A549 (cell line): ENCODE measurements around the gene SARM1. TPM values are rescaled to one million over a fixed set of nuclear protein-coding genes. Genes with fewer than 3 reads are reported as not detected.
A peak's percentile ranks its signal among the peaks of the same experiment; 100 is the strongest.

ENCODE experiments used
- ATAC-seq, 2 experiments: fragments of 200-7000 bp in 1 of 2; fragments of >200 bp in 1 of 2; cut with Nextera tagmentation in 1 of 2; cut with Tn5 transposase in 1 of 2; 3 replicates each; pipeline versions ENCODE4 v1.8.0 to v1.9.1; 2018 to 2020; ENCODE audit warnings: mild to moderate bottlenecking in 1 of 2, moderate library complexity in 1 of 2
- CTCF ChIA-PET: fragments of 300-600 bp; sonication (Branson Sonifier 250); formaldehyde crosslinking; extraction: SDS; loops from one replicate; lab custom pipeline; 2021; ENCODE audit warnings: antibody characterized with exemption, inconsistent platforms; lab: Yijun Ruan, JAX
- POLR2A ChIA-PET: fragments of 350-600 bp; formaldehyde crosslinking; extraction: SDS; loops from one replicate; lab custom pipeline; 2021; ENCODE audit warnings: antibody characterized with exemption, inconsistent platforms; lab: Yijun Ruan, JAX
- DNase-seq, 2 experiments: peaks; one replicate each; pipeline versions ENCODE4 v3.0.0 to v3.0.0-alpha.2; 2011 to 2016; ENCODE audit warnings: low read depth in 1 of 2, low spot score in 1 of 2
- FAIRE-seq: peaks from 2 replicates; lab custom pipeline; 2011; peaks lifted over from hg19 to GRCh38; lab: Jason Lieb, UNC
- H3K27ac ChIP-seq, 2 experiments: fragments of >200 bp; sonication (Bioruptor Twin); formaldehyde crosslinking; 3 replicates each; pipeline ENCODE4 v1.5.1; 2016 to 2017
- H3K4me1 ChIP-seq: fragments of >200 bp; sonication (Bioruptor Twin); formaldehyde crosslinking; 3 replicates; pipeline ENCODE4 v1.6.1; 2016
- H3K4me2 ChIP-seq: fragments of >200 bp; sonication (Bioruptor Twin); formaldehyde crosslinking; 3 replicates; pipeline ENCODE4 v1.6.1; 2016
- H3K4me3 ChIP-seq: fragments of >200 bp; sonication (Bioruptor Twin); formaldehyde crosslinking; 3 replicates; pipeline ENCODE4 v1.5.1; 2016
- H3K9me3 ChIP-seq: fragments of >200 bp; sonication (Bioruptor Twin); formaldehyde crosslinking; 3 replicates; pipeline ENCODE4 v1.6.1; 2016
- FOXS1 ChIP-seq: fragments of 250-450 bp; sonication (Bioruptor Pico); IDR thresholded peaks from 2 replicates; pipeline ENCODE4 v1.5.0; 2020; ENCODE audit warnings: mild to moderate bottlenecking, moderate library complexity
- JUN ChIP-seq, 2 experiments: fragments of >200 bp; sonication (Bioruptor Twin); formaldehyde crosslinking; IDR thresholded peaks; 2 replicates in 1 of 2; 3 replicates in 1 of 2; pipeline ENCODE4 v1.6.1; 2016 to 2017
- KDM1A ChIP-seq: fragments of 200-600 bp; sonication (generic); IDR thresholded peaks from 2 replicates; pipeline ENCODE4 v1.6.1; 2016; ENCODE audit warnings: low read depth, mild to moderate bottlenecking
- MAZ ChIP-seq: fragments of 150-350 bp; IDR thresholded peaks from 2 replicates; pipeline ENCODE4 v1.6.1; 2014; ENCODE audit warnings: antibody characterized with exemption, low read depth, low read length, borderline replicate concordance
- NR3C1 ChIP-seq: fragments of >200 bp; sonication (Bioruptor Twin); formaldehyde crosslinking; IDR thresholded peaks from 3 replicates; pipeline ENCODE4 v1.6.1; 2017
- POLR2AphosphoS2 ChIP-seq: conservative IDR thresholded peaks from 2 replicates; pipeline ENCODE4 v1.6.1; 2012; ENCODE audit warnings: low read length, improper control_type of control experiment, inconsistent platforms
- SMC3 ChIP-seq: fragments of >200 bp; sonication (Bioruptor Twin); formaldehyde crosslinking; IDR thresholded peaks from 3 replicates; pipeline ENCODE4 v1.6.1; 2018; ENCODE audit warnings: inconsistent platforms
- TFCP2L1 ChIP-seq: fragments of 250-450 bp; sonication (Bioruptor Pico); IDR thresholded peaks from 2 replicates; pipeline ENCODE4 v1.5.0; 2021; ENCODE audit warnings: mild to moderate bottlenecking
- ZC3H11A ChIP-seq: fragments of 450-650 bp; IDR thresholded peaks from 2 replicates; pipeline ENCODE4 v1.6.1; 2014; ENCODE audit warnings: antibody characterized with exemption, mild to moderate bottlenecking
- WGBS: methylation state at CpG from one replicate; pipeline ENCODE4 v1.1.6; 2017; ENCODE audit errors: missing lambda C conversion rate; 5-methylcytosine and 5-hydroxymethylcytosine counted together
- polyA plus RNA-seq, 4 experiments: library from polyadenylated mRNA; depleted of rRNA in 3 of 4; stranded (reverse); fragments of >200 nt; fragmentation: RNase III in 1 of 4; extraction: RNeasy Plus Mini Kit Qiagen cat#74134 plus additional on column Dnase treatment in 1 of 4; gene quantifications; 2 replicates in 3 of 4; 3 replicates in 1 of 4; pipeline ENCODE4 v1.2.3, GENCODE V29; 2011 to 2017
- TF ChIP-seq, protein P1 (sequence below): fragments of 250-450 bp; sonication (Bioruptor Pico); IDR thresholded peaks from 2 replicates; pipeline ENCODE4 v1.5.0; 2020; ENCODE audit warnings: low read depth, mild to moderate bottlenecking, moderate library complexity
- TF ChIP-seq, protein P2 (sequence below): IDR thresholded peaks from 2 replicates; pipeline ENCODE4 v1.6.1; 2012
- TF ChIP-seq, protein P3 (sequence below): fragments of >200 bp; sonication (Bioruptor Twin); formaldehyde crosslinking; IDR thresholded peaks from 3 replicates; pipeline ENCODE4 v1.6.1; 2016

SARM1 gene
- polyA plus RNA-seq, 2 of the 4 experiments (the other 2 are of a cell fraction), result 4.0 to 6.9 TPM

DNA sequence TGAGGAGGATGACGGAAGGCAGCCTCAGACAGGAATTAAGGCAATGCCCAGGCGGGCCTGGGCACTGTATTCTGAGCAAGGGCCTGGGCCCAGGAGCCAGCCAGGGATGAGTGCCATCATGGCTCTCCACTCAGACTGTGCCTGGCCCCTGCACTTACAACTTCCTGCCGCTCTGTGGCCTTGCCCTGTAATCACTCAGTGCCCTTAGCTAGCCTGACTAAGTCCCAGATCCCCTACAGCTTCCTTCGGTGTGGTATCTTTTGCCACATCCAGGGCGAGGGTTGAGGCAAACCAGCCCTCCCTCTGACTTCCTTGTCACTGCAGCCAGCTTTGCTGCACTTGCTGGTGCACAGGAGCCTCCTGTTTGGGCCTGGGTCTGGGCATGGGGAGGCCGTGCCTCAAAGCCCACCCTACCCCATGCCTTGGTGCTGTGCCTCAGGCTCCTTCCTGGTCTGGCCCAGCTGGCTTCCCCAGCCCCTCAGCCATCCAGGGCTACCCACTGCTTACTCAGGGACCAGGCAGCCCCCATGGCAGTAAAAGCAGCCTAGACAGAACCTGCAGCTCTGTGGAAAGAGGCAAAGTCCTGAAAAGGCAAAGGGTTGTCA, 25.2 kb downstream of the SARM1 start:
- no peak overlapping the region for H3K4me3 ChIP-seq
- DNase-seq, result no peak
- 93% methylated on average over 6 of the region's 6 CpGs for WGBS
- no peak overlapping the region for H3K4me2 ChIP-seq
- TF ChIP-seq JUN (IDR thresholded peaks at IDR 0.05), result 0 out of 5 replicates have a peak, but pooled peaks of 1 of the 2 experiments have one; percentile 6
- TF ChIP-seq MAZ, result no peak
- TF ChIP-seq, all 56 proteins: peak for 1
- Histone ChIP-seq H3K9me3 (no peaks in the 10 kb centered on the region), H3K4me1 (peaks cover 14% of the 10 kb centered on the region), H3K27ac (peak overlapping the region in 1 of 2 experiments; percentile 22; a peak in 1 of 6 replicates)
- FAIRE-seq, result no peak
- ATAC-seq, result peak in 1 of 2 experiments; percentile 32; a peak in 2 of 6 replicates
- CTCF ChIA-PET, result interaction anchor here (0.7 to 2.0 kb wide), 5 partner anchors 10 to 144 kb away, joined by 3 to 6 read pairs (median 5); partner anchors contain the start of gene SLC46A1
- POLR2A ChIA-PET, result no interaction called here

DNA sequence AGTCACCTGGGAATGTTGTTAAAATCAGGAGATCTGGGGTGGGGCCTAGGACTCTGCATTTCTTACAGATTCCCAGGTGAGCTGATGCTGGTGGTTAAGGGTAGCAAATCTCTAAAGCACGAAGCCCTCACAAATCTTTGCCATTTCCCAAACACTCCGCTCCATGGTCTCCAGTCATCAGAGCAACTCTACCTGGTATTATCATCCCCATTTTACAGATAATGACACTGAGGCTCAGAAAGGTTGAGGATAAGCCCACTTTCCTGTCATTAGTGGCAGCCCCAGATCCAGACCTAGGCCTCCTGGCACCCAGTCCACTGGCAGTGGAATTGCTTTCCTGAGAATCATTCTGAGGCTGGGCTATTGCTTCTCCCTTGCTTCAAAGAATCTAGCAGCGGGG, 25.8 kb downstream of the SARM1 start:
- ChIA-PET POLR2A (no interaction called here), CTCF (interaction anchor here (0.7 to 2.0 kb wide), 5 partner anchors 11 to 144 kb away, joined by 3 to 6 read pairs (median 5); no protein-coding TSS in a partner anchor)
- Histone ChIP-seq H3K4me2 (no peak overlapping the region), H3K4me1 (peaks cover 14% of the 10 kb centered on the region), H3K27ac (no peak overlapping the region; a peak in 1 of 6 replicates), H3K9me3 (no peaks in the 10 kb centered on the region), H3K4me3 (no peak overlapping the region)
- TF ChIP-seq FOXS1 (CRISPR knock-in tag) (no peak), KDM1A (peak; percentile 70; the same call in 1 of the 2 replicates)
- DNase-seq (no peak), ATAC-seq (no peak), FAIRE-seq (no peak)
- WGBS, result 87% methylated on average over 3 of the region's 3 CpGs

DNA sequence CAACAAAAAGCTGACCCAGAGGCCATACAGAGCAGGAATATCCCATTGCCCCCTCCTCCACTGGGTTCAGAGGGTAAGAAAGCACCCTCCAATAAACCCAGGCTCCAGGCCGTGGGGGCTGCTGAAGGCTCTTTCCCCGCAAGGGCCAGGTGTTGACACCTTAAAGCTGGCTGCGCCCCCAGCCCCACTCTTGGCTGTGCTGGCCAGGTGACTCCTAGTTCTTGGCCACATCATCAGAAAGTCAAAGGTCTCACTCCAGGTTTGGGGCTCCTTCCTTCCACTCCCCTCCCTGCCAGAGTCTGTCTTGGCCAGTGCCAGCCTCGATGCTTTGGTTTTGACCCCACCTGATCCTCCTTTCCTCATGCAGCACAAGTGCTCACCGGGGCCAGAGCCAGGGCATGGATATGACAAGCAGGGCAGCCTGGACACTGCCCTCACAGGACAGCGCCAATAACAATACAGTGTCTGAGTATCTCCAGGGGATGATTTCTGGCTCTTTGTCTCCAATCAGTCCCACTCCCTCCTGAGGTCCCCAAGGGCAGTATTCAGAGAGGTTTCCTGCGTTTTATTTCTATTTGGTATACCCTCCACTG, 26.3 kb downstream of the SARM1 start:
- H3K4me1 ChIP-seq, result peaks cover 14% of the 10 kb centered on the region
- FAIRE-seq (no peak), ATAC-seq (peak; percentile 14 to 22; a peak in 2 of 6 replicates), DNase-seq (no peak)
- ChIA-PET CTCF (interaction anchor here (0.7 to 2.0 kb wide), 6 partner anchors 11 to 145 kb away, joined by 3 to 6 read pairs (median 5); no protein-coding TSS in a partner anchor), POLR2A (no interaction called here)
- H3K4me3 ChIP-seq, result no peak overlapping the region
- 75% methylated on average over 7 of the region's 7 CpGs for WGBS
- H3K4me2 ChIP-seq, result no peak overlapping the region
- TF ChIP-seq, protein P1, sequence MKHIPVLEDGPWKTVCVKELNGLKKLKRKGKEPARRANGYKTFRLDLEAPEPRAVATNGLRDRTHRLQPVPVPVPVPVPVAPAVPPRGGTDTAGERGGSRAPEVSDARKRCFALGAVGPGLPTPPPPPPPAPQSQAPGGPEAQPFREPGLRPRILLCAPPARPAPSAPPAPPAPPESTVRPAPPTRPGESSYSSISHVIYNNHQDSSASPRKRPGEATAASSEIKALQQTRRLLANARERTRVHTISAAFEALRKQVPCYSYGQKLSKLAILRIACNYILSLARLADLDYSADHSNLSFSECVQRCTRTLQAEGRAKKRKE (CRISPR knock-in tag), result no peak
- no peak for TF ChIP-seq ZC3H11A
- TF ChIP-seq SMC3, result no peak
- TF ChIP-seq, protein P2, sequence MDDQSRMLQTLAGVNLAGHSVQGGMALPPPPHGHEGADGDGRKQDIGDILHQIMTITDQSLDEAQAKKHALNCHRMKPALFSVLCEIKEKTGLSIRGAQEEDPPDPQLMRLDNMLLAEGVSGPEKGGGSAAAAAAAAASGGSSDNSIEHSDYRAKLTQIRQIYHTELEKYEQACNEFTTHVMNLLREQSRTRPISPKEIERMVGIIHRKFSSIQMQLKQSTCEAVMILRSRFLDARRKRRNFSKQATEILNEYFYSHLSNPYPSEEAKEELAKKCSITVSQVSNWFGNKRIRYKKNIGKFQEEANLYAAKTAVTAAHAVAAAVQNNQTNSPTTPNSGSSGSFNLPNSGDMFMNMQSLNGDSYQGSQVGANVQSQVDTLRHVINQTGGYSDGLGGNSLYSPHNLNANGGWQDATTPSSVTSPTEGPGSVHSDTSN, result no peak
- no peak for TF ChIP-seq TFCP2L1 (CRISPR knock-in tag)
- TF ChIP-seq NR3C1, result no peak
- 0 out of 2 replicates have a peak, but pooled peaks have one; percentile 7 for TF ChIP-seq POLR2AphosphoS2
- TF ChIP-seq JUN (IDR thresholded peaks at IDR 0.05), result 0 out of 5 replicates have a peak, but pooled peaks have one; percentile 11 to 13
- TF ChIP-seq MAZ, result no peak
- H3K27ac ChIP-seq, result peak overlapping the region in 1 of 2 experiments; percentile 55; a peak in 3 of 6 replicates
- H3K9me3 ChIP-seq, result no peaks in the 10 kb centered on the region

DNA sequence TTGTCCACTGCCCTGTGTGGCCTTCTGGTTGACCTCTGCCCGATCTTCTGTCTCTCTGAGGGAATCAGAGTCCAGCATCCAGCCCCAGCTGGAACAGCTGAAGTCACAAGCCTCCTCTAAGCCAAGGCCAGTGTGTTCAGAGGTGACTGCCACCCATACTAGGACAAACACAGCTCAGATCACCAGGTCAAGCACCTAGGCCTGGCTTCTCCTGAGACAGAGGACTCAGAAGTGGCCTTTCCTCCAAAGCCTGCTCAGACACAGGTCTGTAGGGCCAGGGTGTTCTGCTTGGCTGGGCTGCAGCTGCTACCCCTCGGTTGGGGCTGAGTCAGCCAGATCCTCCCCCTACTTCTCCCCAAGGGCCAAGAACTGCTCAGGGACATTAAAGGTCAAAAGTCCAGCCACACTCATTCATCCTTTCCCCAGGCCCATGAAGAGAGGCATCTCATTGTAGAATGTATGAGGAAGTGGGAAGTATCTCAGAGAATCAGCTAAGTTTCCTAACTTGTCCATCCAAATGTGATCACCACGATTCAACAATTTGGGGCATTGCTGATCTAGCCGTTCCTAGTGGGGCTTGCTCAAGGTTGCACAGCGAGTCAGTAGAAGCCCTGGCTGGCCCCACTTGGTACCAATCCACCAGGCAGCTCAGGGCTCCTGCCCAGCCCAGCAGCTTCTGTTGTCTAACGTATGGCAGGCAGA, 26.9 kb downstream of the SARM1 start:
- no peaks in the 10 kb centered on the region for H3K9me3 ChIP-seq
- ChIA-PET POLR2A (no interaction called here), CTCF (interaction anchor here (1.0 to 2.0 kb wide), 7 partner anchors 11 to 156 kb away, joined by 3 to 6 read pairs (median 3); no protein-coding TSS in a partner anchor)
- H3K27ac ChIP-seq, result peak overlapping the region in 1 of 2 experiments; percentile 55; a peak in 3 of 6 replicates
- WGBS, result 74% methylated on average over 6 of the region's 6 CpGs
- FAIRE-seq (no peak), DNase-seq (no peak), ATAC-seq (peak; percentile 12 to 29; a peak in 5 of 6 replicates)
- no peak overlapping the region for H3K4me3 ChIP-seq
- 0 out of 5 replicates have a peak, but pooled peaks of 1 of the 2 experiments have one; percentile 1 for TF ChIP-seq JUN (IDR thresholded peaks at IDR 0.05)
- TF ChIP-seq, protein P3, sequence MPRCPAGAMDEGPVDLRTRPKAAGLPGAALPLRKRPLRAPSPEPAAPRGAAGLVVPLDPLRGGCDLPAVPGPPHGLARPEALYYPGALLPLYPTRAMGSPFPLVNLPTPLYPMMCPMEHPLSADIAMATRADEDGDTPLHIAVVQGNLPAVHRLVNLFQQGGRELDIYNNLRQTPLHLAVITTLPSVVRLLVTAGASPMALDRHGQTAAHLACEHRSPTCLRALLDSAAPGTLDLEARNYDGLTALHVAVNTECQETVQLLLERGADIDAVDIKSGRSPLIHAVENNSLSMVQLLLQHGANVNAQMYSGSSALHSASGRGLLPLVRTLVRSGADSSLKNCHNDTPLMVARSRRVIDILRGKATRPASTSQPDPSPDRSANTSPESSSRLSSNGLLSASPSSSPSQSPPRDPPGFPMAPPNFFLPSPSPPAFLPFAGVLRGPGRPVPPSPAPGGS, result no peak
- peaks cover 14% of the 10 kb centered on the region for H3K4me1 ChIP-seq
- H3K4me2 ChIP-seq, result no peak overlapping the region
